HuH-7 (cell line): ENCODE results near the gene PCBP3.

Source experiments
- DNase-seq: peaks from one replicate; pipeline ENCODE4 v3.0.0; 2011; ENCODE audit warnings: low spot score

PCBP3 gene

GRCh38 chr21:45912611-45913417 lies 269.3 kb downstream of the PCBP3 start:
- no peak for DNase-seq

GRCh38 chr21:45913418-45913765 lies 269.9 kb downstream of the PCBP3 start:
- DNase-seq, result no peak

GRCh38 chr21:45913886-45914285 lies 270.4 kb downstream of the PCBP3 start:
- DNase-seq, result no peak

GRCh38 chr21:45914321-45914845 lies 270.9 kb downstream of the PCBP3 start:
- DNase-seq, result no peak

- no peak for DNase-seq
These were observed 272.7 kb downstream of the PCBP3 start for GRCh38 chr21:45916011-45916840.

GRCh38 chr21:45917241-45917640 lies 273.7 kb downstream of the PCBP3 start:
- DNase-seq, result no peak

- no peak for DNase-seq
These were observed 274.5 kb downstream of the PCBP3 start for GRCh38 chr21:45918011-45918410.

GRCh38 chr21:45918835-45919447 lies 275.4 kb downstream of the PCBP3 start:
- DNase-seq, result no peak

GRCh38 chr21:45919593-45919992 lies 276.1 kb downstream of the PCBP3 start:
- DNase-seq, result no peak

- no peak for DNase-seq
These were observed 277.5 kb downstream of the PCBP3 start for GRCh38 chr21:45920824-45921600.

GRCh38 chr21:45921917-45922316 lies 278.4 kb downstream of the PCBP3 start:
- peak; percentile 44 for DNase-seq

- DNase-seq, result no peak
These were observed 279.1 kb downstream of the PCBP3 start for GRCh38 chr21:45922648-45923047.

GRCh38 chr21:45923146-45923545 lies 279.6 kb downstream of the PCBP3 start:
- peak; percentile 82 for DNase-seq

GRCh38 chr21:45926281-45926680 lies 282.8 kb downstream of the PCBP3 start:
- DNase-seq, result no peak

- DNase-seq, result no peak
These were observed 283.5 kb downstream of the PCBP3 start for GRCh38 chr21:45927032-45927431.

- DNase-seq, result no peak
These were observed 284.6 kb downstream of the PCBP3 start for GRCh38 chr21:45927851-45928850.

GRCh38 chr21:45929449-45929848 lies 285.9 kb downstream of the PCBP3 start:
- DNase-seq, result no peak

GRCh38 chr21:45930231-45930760 lies 286.8 kb downstream of the PCBP3 start:
- DNase-seq, result no peak

GRCh38 chr21:45930792-45931191 lies 287.3 kb downstream of the PCBP3 start:
- no peak for DNase-seq

GRCh38 chr21:45931397-45931969 lies 288.0 kb downstream of the PCBP3 start:
- DNase-seq, result no peak
